HCT116 (cell line): ENCODE results near the gene MAGEF1. TPM values are rescaled to one million over a fixed set of nuclear protein-coding genes. Genes with fewer than 3 reads are reported as not detected.

Experiments used
- ATAC-seq: fragments of 200-7000 bp; cut with Tn5 transposase; 2 replicates; pipeline ENCODE4 v1.9.1; 2020; ENCODE audit warnings: mild to moderate bottlenecking, moderate library complexity
- BruUV-seq: library from RNA; stranded (reverse); fragments of 400-500 nt; replicated peaks from 2 replicates; lab custom pipeline; 2021; lab: Mats Ljungman, UMichigan
- CTCF ChIA-PET: fragments of 300-600 bp; sonication (Branson Sonifier 250); formaldehyde crosslinking; loops from one replicate; lab custom pipeline; 2021; ENCODE audit warnings: antibody characterized with exemption; lab: Charles Lee
- POLR2A ChIA-PET: fragments of 300-600, 350-600 bp; sonication (Branson Sonifier 250); formaldehyde crosslinking; loops from one replicate; lab custom pipeline; 2021; ENCODE audit warnings: antibody characterized with exemption; lab: Charles Lee
- RAD21 ChIA-PET, 2 experiments: fragments of 300-600 bp; sonication (Branson Sonifier 250); formaldehyde crosslinking; loops; one replicate each; lab custom pipeline; 2023; ENCODE audit warnings: low total read pairs in 2 of 2; ENCODE audit not compliant: uncharacterized antibody in 2 of 2, unreplicated experiment in 2 of 2, low non-redundant PET in 1 of 2; lab: Charles Lee
- DNase-seq: peaks from one replicate; pipeline ENCODE4 v3.0.0-alpha.2; 2010; ENCODE audit warnings: low read depth, low spot score
- H2AFZ ChIP-seq: fragments of 200-600 bp; shearing (Covaris generic), sonication (generic); 2 replicates; pipeline ENCODE4 v1.6.1; 2017; ENCODE audit warnings: low read depth, mixed run types, mixed read lengths, antibody characterized with exemption, low read length; ENCODE audit not compliant: poor library complexity, severe bottlenecking
- H3K27ac ChIP-seq: 2 replicates; pipeline ENCODE4 v1.5.1; 2012; ENCODE audit warnings: low read depth, low read length
- H3K27me3 ChIP-seq: fragments of 200-600 bp; sonication (generic); 2 replicates; pipeline ENCODE4 v1.6.1; 2016; ENCODE audit warnings: mixed run types, low read length, mixed read lengths; ENCODE audit not compliant: insufficient read depth
- H3K36me3 ChIP-seq, 2 experiments: fragments of 200-500 bp in 1 of 2; fragments of 200-600 bp in 1 of 2; sonication (Bioruptor generic) in 1 of 2; sonication (generic) in 1 of 2; 2 replicates each; pipeline versions ENCODE4 v1.5.1 to v1.6.1; 2014 to 2016; ENCODE audit warnings: low read length in 2 of 2, inconsistent platforms in 1 of 2, mixed read lengths in 1 of 2, mixed run types in 1 of 2; ENCODE audit not compliant: insufficient read depth in 2 of 2, control insufficient read depth in 1 of 2
- H3K4me1 ChIP-seq, 2 experiments: fragments of 200-600 bp in 1 of 2; sonication (generic) in 1 of 2; 2 replicates each; pipeline versions ENCODE4 v1.5.1 to v1.6.1; 2012 to 2017; ENCODE audit warnings: low read length in 2 of 2, inconsistent platforms in 1 of 2, mild to moderate bottlenecking in 1 of 2, mixed read lengths in 1 of 2, mixed run types in 1 of 2, moderate library complexity in 1 of 2; ENCODE audit not compliant: insufficient read depth in 2 of 2, control insufficient read depth in 1 of 2
- H3K4me2 ChIP-seq: fragments of 200-600 bp; sonication (generic); 2 replicates; pipeline ENCODE4 v1.6.1; 2017; ENCODE audit warnings: mixed run types, low read length, mixed read lengths
- H3K4me3 ChIP-seq, 2 experiments: fragments of 200-600 bp in 1 of 2; sonication (generic) in 1 of 2; replicated peaks in 1 of 2; 2 replicates each; pipeline ENCODE4 v1.5.1; 2011 to 2016; ENCODE audit warnings: low read length in 2 of 2, control low read depth in 1 of 2, low read depth in 1 of 2, mild to moderate bottlenecking in 1 of 2, mixed read lengths in 1 of 2, mixed run types in 1 of 2
- H3K79me2 ChIP-seq: fragments of 200-600 bp; sonication (generic); 2 replicates; pipeline ENCODE4 v1.6.1; 2017; ENCODE audit warnings: mild to moderate bottlenecking, mixed run types, low read length, moderate library complexity, mixed read lengths; ENCODE audit not compliant: insufficient read depth
- H3K9ac ChIP-seq: fragments of 200-600 bp; sonication (generic); 2 replicates; pipeline ENCODE4 v1.6.1; 2016; ENCODE audit warnings: low read length, mixed read lengths
- H3K9me2 ChIP-seq: fragments of 200-600 bp; sonication (generic), shearing (Covaris generic); 2 replicates; pipeline ENCODE4 v1.6.1; 2017; ENCODE audit warnings: mixed run types, mild to moderate bottlenecking, moderate library complexity; ENCODE audit not compliant: insufficient read depth
- H3K9me3 ChIP-seq, 2 experiments: fragments of 200-500 bp in 1 of 2; fragments of 200-600 bp in 1 of 2; sonication (Bioruptor generic) in 1 of 2; sonication (generic) in 1 of 2; 2 replicates each; pipeline ENCODE4 v1.6.1; 2014 to 2017; ENCODE audit warnings: low read length in 2 of 2, mixed read lengths in 2 of 2, inconsistent platforms in 1 of 2, low read depth in 1 of 2, mild to moderate bottlenecking in 1 of 2, mixed run types in 1 of 2, moderate library complexity in 1 of 2; ENCODE audit not compliant: control insufficient read depth in 1 of 2, insufficient read depth in 1 of 2
- H4K20me1 ChIP-seq: fragments of 200-600 bp; sonication (generic), shearing (Covaris generic); 2 replicates; pipeline ENCODE4 v1.6.1; 2017; ENCODE audit warnings: mixed run types, mild to moderate bottlenecking, moderate library complexity; ENCODE audit not compliant: insufficient read depth
- ATF3 ChIP-seq: IDR thresholded peaks from 2 replicates; pipeline ENCODE4 v1.6.1; 2012
- CTCF ChIP-seq, 3 experiments: fragments of 200-600 bp in 1 of 3; sonication (generic) in 1 of 3; IDR thresholded peaks in 2 of 3; conservative IDR thresholded peaks in 1 of 3; 2 replicates each; pipeline ENCODE4 v1.5.1; 2012 to 2017; ENCODE audit warnings: low read depth in 2 of 3, low read length in 2 of 3, antibody characterized with exemption in 1 of 3, borderline replicate concordance in 1 of 3, control low read depth in 1 of 3, mild to moderate bottlenecking in 1 of 3, mixed read lengths in 1 of 3, mixed run types in 1 of 3, moderate library complexity in 1 of 3; ENCODE audit not compliant: insufficient read depth in 1 of 3
- EGR1 ChIP-seq: IDR thresholded peaks from 2 replicates; pipeline ENCODE4 v1.6.1; 2012; ENCODE audit warnings: low read depth
- EZH2 ChIP-seq: fragments of 200-600 bp; sonication (generic); IDR thresholded peaks from 2 replicates; pipeline ENCODE4 v1.6.1; 2017; ENCODE audit warnings: antibody characterized with exemption, mixed run types
- EZH2phosphoT487 ChIP-seq: fragments of 200-600 bp; IDR thresholded peaks from 2 replicates; pipeline ENCODE4 v1.6.1; 2018; ENCODE audit warnings: antibody characterized with exemption, borderline replicate concordance
- JUND ChIP-seq: IDR thresholded peaks from 2 replicates; pipeline ENCODE4 v1.6.1; 2012
- POLR2AphosphoS5 ChIP-seq: IDR thresholded peaks from 2 replicates; pipeline ENCODE4 v1.6.1; 2011; ENCODE audit warnings: mild to moderate bottlenecking, low read depth, low read length, moderate library complexity
- REST ChIP-seq: IDR thresholded peaks from 2 replicates; pipeline ENCODE4 v1.6.1; 2012; ENCODE audit warnings: low read depth
- SIN3A ChIP-seq: IDR thresholded peaks from 2 replicates; pipeline ENCODE4 v1.6.1; 2012; ENCODE audit warnings: low read depth
- SP1 ChIP-seq: IDR thresholded peaks from 2 replicates; pipeline ENCODE4 v1.6.1; 2012; ENCODE audit warnings: low read depth
- TCF7L2 ChIP-seq: IDR thresholded peaks from 2 replicates; pipeline ENCODE4 v1.7.0; 2011; ENCODE audit warnings: borderline replicate concordance, inconsistent platforms; ENCODE audit not compliant: insufficient read depth, insufficient read length; ENCODE audit errors: extremely low read depth
- YY1 ChIP-seq: IDR thresholded peaks from 2 replicates; pipeline ENCODE4 v1.6.1; 2011; ENCODE audit warnings: low read length, low read depth, moderate library complexity, mild to moderate bottlenecking; ENCODE audit not compliant: insufficient replicate concordance; ENCODE audit errors: extremely low read depth
- ZFX ChIP-seq: fragments of 450-650 bp; IDR thresholded peaks from 2 replicates; pipeline ENCODE4 v1.6.1; 2017
- ZNF274 ChIP-seq: fragments of 200-500 bp; sonication (Bioruptor generic); IDR thresholded peaks from 2 replicates; pipeline ENCODE4 v1.6.1; 2014; ENCODE audit warnings: mild to moderate bottlenecking, low read depth, low read length, inconsistent platforms
- intact Hi-C: fragments of 100-400 bp; cut with micrococcal nuclease; formaldehyde crosslinking; loops from 2 replicates; pipeline ENCODE4 v1.10.0; 2022
- total RNA-seq: library from RNA; stranded (reverse); gene quantifications from one replicate; pipeline ENCODE4 v1.2.1, GENCODE V29; 2021; ENCODE audit not compliant: unreplicated experiment

MAGEF1 gene
- total RNA-seq, 1 experiment from 2014 or later = 44.1 TPM

- no peak overlapping the region for H3K9ac ChIP-seq
- RAD21 ChIA-PET = no interaction called here
- H3K4me1 ChIP-seq = peaks cover 0 to 6% of the 10 kb centered on the region in 2 experiments; a peak in 1 of 4 replicates
- no peaks in the 10 kb centered on the region for H4K20me1 ChIP-seq
- intact Hi-C loops = no loop called here
- H3K79me2 ChIP-seq = no peaks in the 10 kb centered on the region
- 0 out of 2 replicates have a peak, but pooled peaks cover 3% of the 10 kb centered on the region for H3K27me3 ChIP-seq
- ATAC-seq = no peak
- H3K36me3 ChIP-seq = no peaks in the 10 kb centered on the region
- BruUV-seq = no TSS peak
- no peak overlapping the region for H2AFZ ChIP-seq
- H3K9me3 ChIP-seq = no peaks in the 10 kb centered on the region
- no peak overlapping the region for H3K4me3 ChIP-seq
- no peak for TF ChIP-seq TCF7L2
- no peak for TF ChIP-seq SIN3A
- no peak for TF ChIP-seq ATF3
- no peak for TF ChIP-seq EZH2phosphoT487
- no peak for TF ChIP-seq REST
- no peak for TF ChIP-seq CTCF (IDR thresholded peaks at IDR 0.05 in 2 of 3, conservative IDR thresholded peaks at IDR 0.05 in 1 of 3; ENCODE audit: borderline replicate concordance in 1 of 3, insufficient read depth in 1 of 3, low read depth in 2 of 3, low read length in 2 of 3)
- TF ChIP-seq EGR1 = no peak
- no peak for TF ChIP-seq JUND
- TF ChIP-seq ZFX = no peak
- TF ChIP-seq POLR2AphosphoS5 = no peak
- no peak for TF ChIP-seq ZNF274
- no peak for TF ChIP-seq SP1
- TF ChIP-seq EZH2 = no peak
- TF ChIP-seq YY1 = no peak
- POLR2A ChIA-PET = no interaction called here
- no peak for DNase-seq
- no peak overlapping the region for H3K4me2 ChIP-seq
- H3K9me2 ChIP-seq = no peaks in the 10 kb centered on the region
- H3K27ac ChIP-seq = no peak overlapping the region
- CTCF ChIA-PET = no interaction called here
Measured at GRCh38 chr3:184694133-184694665, 17.7 kb downstream of the MAGEF1 start.
